Measurements from ENCODE around the gene CEP83.

The CEP83 gene

DNA sequence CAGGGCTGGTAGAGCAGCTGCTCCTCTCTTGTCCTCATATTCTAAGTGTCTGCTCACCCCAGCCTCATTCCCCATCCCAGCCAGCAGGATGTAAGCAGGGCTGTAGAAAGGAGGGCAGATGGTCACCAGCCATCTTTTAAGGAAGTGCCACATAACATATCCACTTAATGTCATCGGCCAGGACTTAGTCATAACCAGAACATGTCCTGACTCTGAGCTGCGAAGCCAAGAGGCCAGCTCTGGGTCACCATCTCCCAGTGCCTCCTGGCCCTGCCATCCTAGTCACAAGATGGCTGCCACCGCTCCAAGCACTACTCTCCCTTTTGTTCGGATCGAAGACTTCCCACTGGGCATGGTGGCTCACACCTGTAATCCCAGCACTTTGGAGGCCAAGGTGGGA lies 187.4 kb downstream of the CEP83 start:
- TF ChIP-seq, protein P1, sequence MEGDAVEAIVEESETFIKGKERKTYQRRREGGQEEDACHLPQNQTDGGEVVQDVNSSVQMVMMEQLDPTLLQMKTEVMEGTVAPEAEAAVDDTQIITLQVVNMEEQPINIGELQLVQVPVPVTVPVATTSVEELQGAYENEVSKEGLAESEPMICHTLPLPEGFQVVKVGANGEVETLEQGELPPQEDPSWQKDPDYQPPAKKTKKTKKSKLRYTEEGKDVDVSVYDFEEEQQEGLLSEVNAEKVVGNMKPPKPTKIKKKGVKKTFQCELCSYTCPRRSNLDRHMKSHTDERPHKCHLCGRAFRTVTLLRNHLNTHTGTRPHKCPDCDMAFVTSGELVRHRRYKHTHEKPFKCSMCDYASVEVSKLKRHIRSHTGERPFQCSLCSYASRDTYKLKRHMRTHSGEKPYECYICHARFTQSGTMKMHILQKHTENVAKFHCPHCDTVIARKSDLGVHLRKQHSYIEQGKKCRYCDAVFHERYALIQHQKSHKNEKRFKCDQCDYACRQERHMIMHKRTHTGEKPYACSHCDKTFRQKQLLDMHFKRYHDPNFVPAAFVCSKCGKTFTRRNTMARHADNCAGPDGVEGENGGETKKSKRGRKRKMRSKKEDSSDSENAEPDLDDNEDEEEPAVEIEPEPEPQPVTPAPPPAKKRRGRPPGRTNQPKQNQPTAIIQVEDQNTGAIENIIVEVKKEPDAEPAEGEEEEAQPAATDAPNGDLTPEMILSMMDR (IDR thresholded peaks at IDR 0.05; ENCODE audit: low read depth, low read length, missing control alignments) = no peak
- no peak for DNase-seq (ENCODE audit: low read depth)
- H3K4me3 ChIP-seq (ENCODE audit: low read depth, low read length) = no peak overlapping the region

DNA sequence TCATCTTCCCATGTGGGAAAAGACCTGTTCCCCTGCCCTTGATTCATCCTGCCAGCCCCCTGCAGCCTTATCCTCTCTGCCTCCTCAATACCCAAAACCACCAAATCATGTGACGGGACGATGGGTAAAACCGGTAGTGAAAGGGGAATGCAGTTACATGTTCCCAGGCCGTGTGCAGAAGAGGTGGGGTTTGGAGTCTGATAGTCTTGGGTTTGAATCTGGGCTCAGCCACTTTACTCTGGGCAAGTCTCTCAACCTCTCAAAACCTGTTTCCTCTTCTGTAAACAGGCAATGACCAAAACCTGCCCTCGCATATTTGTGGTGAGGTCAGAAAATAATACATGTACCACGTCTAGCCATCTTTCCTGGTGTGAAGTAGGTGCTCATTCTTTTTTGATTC lies 188.3 kb downstream of the CEP83 start:
- no peak overlapping the region for H3K4me3 ChIP-seq (ENCODE audit: low read depth, low read length)
- TF ChIP-seq, protein P1 (IDR thresholded peaks at IDR 0.05; ENCODE audit: low read depth, low read length, missing control alignments) = no peak
- DNase-seq (ENCODE audit: low read depth) = peak; percentile 61

DNA sequence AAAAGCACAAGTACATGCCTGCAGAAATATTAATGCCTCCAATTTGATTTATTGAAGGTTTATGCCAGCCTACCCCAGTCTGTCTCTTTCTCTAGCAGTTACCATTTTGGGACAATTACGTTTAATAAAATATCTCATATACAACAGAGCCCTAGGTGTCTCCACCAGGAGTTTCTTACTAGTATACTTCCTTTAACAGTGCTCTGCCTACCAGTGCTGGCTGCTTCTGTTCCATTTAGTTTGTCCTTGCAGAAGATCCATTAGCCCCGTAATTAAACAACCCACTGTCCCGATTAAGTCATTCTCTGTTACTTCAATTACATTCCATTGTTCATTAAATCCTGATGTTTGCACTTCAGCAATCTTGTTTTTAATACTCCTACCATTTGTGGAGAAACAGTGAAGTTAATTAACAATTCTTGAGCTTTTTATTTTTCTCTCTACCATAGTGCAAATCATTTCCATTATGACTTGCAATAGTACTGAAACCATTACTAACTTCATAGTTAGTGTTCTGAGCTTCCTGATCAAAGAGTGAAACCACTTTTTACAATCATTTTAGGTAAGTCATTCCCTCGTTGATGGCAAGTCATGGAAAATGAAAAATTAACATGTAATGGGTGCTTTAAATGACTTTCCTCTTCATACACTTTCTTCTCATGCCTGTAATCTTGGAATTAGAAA lies 190.2 kb downstream of the CEP83 start:
- TF ChIP-seq, protein P1 (IDR thresholded peaks at IDR 0.05; ENCODE audit: low read depth, low read length, missing control alignments) = no peak
- no peak for DNase-seq (ENCODE audit: low read depth)
- no peak overlapping the region for H3K4me3 ChIP-seq (ENCODE audit: low read depth, low read length)

DNA sequence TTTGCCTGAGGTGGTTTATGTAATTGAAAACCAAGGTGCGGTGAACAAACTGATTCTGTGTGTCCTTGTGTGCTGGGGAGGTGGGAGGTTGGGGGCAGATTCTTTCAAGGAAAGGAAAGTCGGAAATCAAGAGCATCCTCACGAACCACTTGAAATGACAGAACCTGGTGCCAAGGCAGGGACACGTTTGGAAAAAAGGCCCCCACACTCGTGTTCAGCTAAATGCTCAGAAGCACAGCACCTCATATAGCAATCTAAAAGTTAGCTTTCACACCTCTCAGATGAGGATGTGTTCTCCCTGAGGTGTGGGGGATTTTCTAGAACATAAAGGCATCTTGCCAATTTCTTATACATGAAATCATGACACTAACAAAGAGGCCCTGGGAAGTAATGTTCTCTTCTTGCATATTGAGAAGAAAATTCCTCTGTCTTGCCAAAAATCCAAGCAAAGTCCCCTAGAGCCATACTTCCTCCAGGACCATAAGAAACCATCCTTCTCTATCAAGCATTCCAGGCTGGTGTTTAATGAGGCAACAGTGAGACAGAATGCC lies 191.7 kb downstream of the CEP83 start:
- TF ChIP-seq, protein P1 (IDR thresholded peaks at IDR 0.05; ENCODE audit: low read depth, low read length, missing control alignments) = no peak
- H3K4me3 ChIP-seq (ENCODE audit: low read depth, low read length) = no peak overlapping the region
- DNase-seq (ENCODE audit: low read depth) = no peak

DNA sequence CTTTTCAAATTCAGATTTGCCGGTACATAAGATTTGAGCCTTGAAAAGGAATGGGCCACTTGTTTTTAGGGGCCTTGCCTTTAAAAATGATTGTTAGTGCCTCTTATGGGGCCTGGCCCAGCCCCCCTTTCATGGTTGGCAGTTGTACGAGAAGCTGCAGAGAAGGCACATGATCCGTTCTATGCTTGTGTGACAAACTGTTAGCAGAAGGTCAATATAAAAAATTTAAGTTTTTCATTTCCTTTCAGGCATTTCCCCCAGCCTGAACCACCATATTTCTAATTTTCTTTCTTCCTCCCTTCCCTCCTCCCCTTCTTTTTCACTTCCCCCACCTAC lies 192.2 kb downstream of the CEP83 start:
- no peak for DNase-seq (ENCODE audit: low read depth)
- TF ChIP-seq, protein P1 (IDR thresholded peaks at IDR 0.05; ENCODE audit: low read depth, low read length, missing control alignments) = no peak
- H3K4me3 ChIP-seq (ENCODE audit: low read depth, low read length) = no peak overlapping the region

DNA sequence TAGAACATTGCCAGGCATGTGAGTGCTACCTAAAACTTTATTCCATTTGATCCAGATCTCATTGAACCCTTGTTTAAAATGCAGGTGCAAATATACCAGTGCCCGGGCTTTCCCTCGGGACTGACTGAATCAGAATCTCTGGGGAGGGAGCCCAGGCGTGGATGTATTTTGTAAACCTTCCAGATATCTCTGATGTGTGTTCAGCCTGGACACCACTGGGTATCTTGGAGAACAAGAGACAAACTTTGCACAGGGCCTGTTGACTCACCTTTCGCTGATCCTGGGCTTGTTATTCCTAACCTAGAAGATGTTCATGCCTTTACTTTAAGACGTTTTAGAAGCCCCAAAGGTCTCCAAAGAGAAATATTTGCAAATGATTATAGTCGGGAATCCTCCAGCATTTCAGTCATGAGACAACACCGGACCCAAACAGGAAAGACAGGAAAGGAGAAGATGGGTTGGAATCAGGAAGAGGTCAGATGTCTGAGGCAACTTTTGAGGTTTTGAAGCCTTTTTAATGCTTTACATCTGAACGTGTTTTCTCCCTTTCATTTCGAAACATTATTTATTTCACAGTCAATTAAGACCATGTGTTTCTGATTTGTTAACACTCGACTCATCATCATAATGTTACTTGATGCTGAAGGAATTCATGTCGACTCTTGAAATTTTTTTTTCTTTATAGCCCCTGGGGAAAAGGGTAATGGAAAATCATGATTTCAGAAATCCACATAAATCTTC lies 192.7 kb downstream of the CEP83 start:
- DNase-seq (ENCODE audit: low read depth) = no peak
- TF ChIP-seq, protein P1 (IDR thresholded peaks at IDR 0.05; ENCODE audit: low read depth, low read length, missing control alignments) = no peak
- no peak overlapping the region for H3K4me3 ChIP-seq (ENCODE audit: low read depth, low read length)
